SKM-1 (cell line): Measurements from ENCODE around the gene ZNF644.

Source experiments
- DNase-seq: peaks from one replicate; lab custom pipeline; 2025; ENCODE audit not compliant: unreplicated experiment; lab: John Stamatoyannopoulos, UW

ZNF644 gene

GRCh38 chr1:91022518-91022929, 689 bp upstream of the ZNF644 start:
- DNase-seq, result no peak

- DNase-seq, result peak; percentile 25
Measured at GRCh38 chr1:91020967-91021685, 709 bp downstream of the ZNF644 start.

GRCh38 chr1:91020486-91020885, 1.3 kb downstream of the ZNF644 start:
- DNase-seq, result no peak

GRCh38 chr1:91018006-91018405, 3.8 kb downstream of the ZNF644 start:
- DNase-seq, result no peak

- DNase-seq, result no peak
Measured at GRCh38 chr1:91015794-91016550, 5.9 kb downstream of the ZNF644 start.

GRCh38 chr1:91015358-91015780, 6.5 kb downstream of the ZNF644 start:
- no peak for DNase-seq

GRCh38 chr1:91014475-91014874, 7.4 kb downstream of the ZNF644 start:
- no peak for DNase-seq

GRCh38 chr1:91013302-91013701, 8.5 kb downstream of the ZNF644 start:
- DNase-seq, result no peak

GRCh38 chr1:91012196-91012595, 9.6 kb downstream of the ZNF644 start:
- DNase-seq, result no peak

- no peak for DNase-seq
Measured at GRCh38 chr1:91011726-91012125, 10.1 kb downstream of the ZNF644 start.

GRCh38 chr1:91007827-91008226, 14.0 kb downstream of the ZNF644 start:
- no peak for DNase-seq

GRCh38 chr1:91007092-91007491, 14.7 kb downstream of the ZNF644 start:
- no peak for DNase-seq

GRCh38 chr1:91006113-91006908, 15.5 kb downstream of the ZNF644 start:
- DNase-seq, result no peak

GRCh38 chr1:91005285-91005684, 16.6 kb downstream of the ZNF644 start:
- no peak for DNase-seq

GRCh38 chr1:91004145-91004544, 17.7 kb downstream of the ZNF644 start:
- no peak for DNase-seq

GRCh38 chr1:90996742-90997413, 25.0 kb downstream of the ZNF644 start:
- DNase-seq, result no peak

- DNase-seq, result no peak
Measured at GRCh38 chr1:90995311-90995894, 26.4 kb downstream of the ZNF644 start.

GRCh38 chr1:90994461-90994860, 27.4 kb downstream of the ZNF644 start:
- DNase-seq, result no peak

- DNase-seq, result no peak
Measured at GRCh38 chr1:90993245-90993644, 28.6 kb downstream of the ZNF644 start.

- DNase-seq, result no peak
Measured at GRCh38 chr1:90990779-90991178, 31.1 kb downstream of the ZNF644 start.

GRCh38 chr1:90989990-90990389, 31.8 kb downstream of the ZNF644 start:
- no peak for DNase-seq
